Measurements from ENCODE around the gene EAF2. TPM values are rescaled to one million over a fixed set of nuclear protein-coding genes. Genes with fewer than 3 reads are reported as not detected.

Gene EAF2
- total RNA-seq (2022; extraction: Qiagen RNA extraction; ENCODE audit: low read depth): 1.5 to 2.9 TPM (median 2.1 TPM) in 5 replicates

GRCh38 chr3:121834671-121835464 lies at the start of gene EAF2, which contains the start of gene IQCB1:
EAF2 (plus strand) TSS chr3:121835209; CDS start chr3:121835286, 77 bp downstream.
IQCB1 (minus strand) TSS chr3:121835060; CDS start chr3:121828960, 6,100 bp downstream.

GRCh38 chr3:121894301-121894990 lies 59.4 kb downstream of the EAF2 start, which contains the start of gene SLC15A2:
SLC15A2 (plus strand) TSS chr3:121894401; CDS start chr3:121894477, 76 bp downstream.

Other genes starting within 250 kb of the EAF2 start
- not detected in 5 replicates for gene FBXO40, start 241.8 kb upstream of the EAF2 start, total RNA-seq (2022; extraction: Qiagen RNA extraction; ENCODE audit: low read depth)
- 0.05 to 0.18 TPM (median 0.12 TPM) in 4 of 5 replicates, not detected in the other for gene HCLS1, start 174.3 kb upstream of the EAF2 start, total RNA-seq (2022; extraction: Qiagen RNA extraction; ENCODE audit: low read depth)
- gene GOLGB1, start 85.5 kb upstream of the EAF2 start, total RNA-seq (2022; extraction: Qiagen RNA extraction; ENCODE audit: low read depth): 14.8 to 16.8 TPM (median 16.0 TPM) in 5 replicates
- gene IQCB1, start 149 bp upstream of the EAF2 start, total RNA-seq (2022; extraction: Qiagen RNA extraction; ENCODE audit: low read depth): 9.6 to 12.4 TPM (median 11.2 TPM) in 5 replicates
- 0.09 to 0.97 TPM (median 0.19 TPM) in 5 replicates for gene SLC15A2, start 59.2 kb downstream of the EAF2 start, total RNA-seq (2022; extraction: Qiagen RNA extraction; ENCODE audit: low read depth)
- gene ILDR1, start 187.0 kb downstream of the EAF2 start, total RNA-seq (2022; extraction: Qiagen RNA extraction; ENCODE audit: low read depth): not detected in 5 replicates
- 0.10 TPM in 1 of 5 replicates, not detected in the others for gene CD86, start 220.2 kb downstream of the EAF2 start, total RNA-seq (2022; extraction: Qiagen RNA extraction; ENCODE audit: low read depth)